AG04449 (cell line): ENCODE data around the gene MRPL53.
"Not testable (repeated sequence)": the region's sequence is repeated elsewhere in the genome, so short reads cannot be mapped to it uniquely, and the experiment has no call there.

Experiments
- CTCF ChIA-PET: fragments of 350-600 bp; formaldehyde crosslinking; extraction: SDS; loops from one replicate; lab custom pipeline; 2021; ENCODE audit warnings: antibody characterized with exemption; lab: Yijun Ruan, JAX
- POLR2A ChIA-PET: fragments of 400-600, 350-600 bp; formaldehyde crosslinking; extraction: SDS; loops from one replicate; lab custom pipeline; 2020; ENCODE audit warnings: antibody characterized with exemption, inconsistent platforms; lab: Yijun Ruan, JAX
- DNase-seq: peaks from one replicate; pipeline ENCODE4 v3.0.0-alpha.2; 2010; ENCODE audit warnings: low read depth, low spot score
- H3K4me3 ChIP-seq: 2 replicates; pipeline ENCODE4 v1.5.1; 2011; ENCODE audit warnings: low read depth, mild to moderate bottlenecking, control low read depth, low read length
- CTCF ChIP-seq: IDR thresholded peaks from one replicate; pipeline ENCODE4 v1.5.1; 2011; ENCODE audit warnings: mild to moderate bottlenecking, moderate library complexity, low read length, control low read depth, inconsistent platforms; ENCODE audit not compliant: insufficient read depth; ENCODE audit errors: missing control alignments

The MRPL53 gene

GRCh38 chr2:74472945-74473258, 422 bp upstream of the MRPL53 start:
- ChIA-PET POLR2A (interaction anchor here (0.8 to 2.6 kb wide), 7 partner anchors 8 to 115 kb away, joined by 3 to 12 read pairs (median 5); partner anchors contain the start of genes CCDC142 and WBP1), CTCF (interaction anchor here (1.2 to 4.1 kb wide), 3 partner anchors 9 to 116 kb away, joined by 4 to 32 read pairs (median 7); partner anchors contain the start of genes CCDC142 and TTC31)
- no peak for TF ChIP-seq CTCF
- no peak for DNase-seq
- H3K4me3 ChIP-seq, result peak overlapping the region; percentile 88

- H3K4me3 ChIP-seq, result peak overlapping the region; percentile 88
- POLR2A ChIA-PET, result interaction anchor here (0.7 to 2.6 kb wide), 6 partner anchors 10 to 48 kb away, joined by 3 to 12 read pairs (median 4); partner anchors contain the start of genes CCDC142, TTC31 and WBP1
- no peak for TF ChIP-seq CTCF
- DNase-seq, result no peak
- CTCF ChIA-PET, result interaction anchor here (1.1 to 4.1 kb wide), 4 partner anchors 11 to 116 kb away, joined by 3 to 32 read pairs (median 7); partner anchors contain the start of genes CCDC142 and TTC31
These were observed 981 bp downstream of the MRPL53 start for GRCh38 chr2:74471332-74472065.

GRCh38 chr2:74470742-74471141, 1.7 kb downstream of the MRPL53 start:
- POLR2A ChIA-PET, result interaction anchor here (1.0 to 2.6 kb wide), 5 partner anchors 10 to 31 kb away, joined by 3 to 12 read pairs (median 3); partner anchors contain the start of genes CCDC142, TTC31 and WBP1
- not testable (repeated sequence) for DNase-seq, H3K4me3 ChIP-seq
- CTCF ChIA-PET, result interaction anchor here (1.1 to 4.1 kb wide), 3 partner anchors 12 to 117 kb away, joined by 3 to 32 read pairs (median 10); partner anchors contain the start of genes CCDC142 and TTC31

GRCh38 chr2:74464406-74464805, 8.1 kb downstream of the MRPL53 start:
- CTCF ChIA-PET, result interaction anchor here (1.0 to 1.3 kb wide), 4 partner anchors 10 to 122 kb away, joined by 3 to 5 read pairs (median 4); no protein-coding TSS in a partner anchor
- POLR2A ChIA-PET, result no interaction called here

GRCh38 chr2:74462786-74463105, 9.7 kb downstream of the MRPL53 start:
- CTCF ChIA-PET, result no interaction called here
- POLR2A ChIA-PET, result no interaction called here
- H3K4me3 ChIP-seq, result no peak overlapping the region
- no peak for TF ChIP-seq CTCF
- no peak for DNase-seq

More at GRCh38 chr2:74464406-74464805, 8.1 kb downstream of the MRPL53 start:
- TF ChIP-seq CTCF, result no peak
- DNase-seq, result no peak
- H3K4me3 ChIP-seq, result peak overlapping the region; percentile 80

- ChIA-PET CTCF (interaction anchor here (0.5 to 1.2 kb wide), 3 partner anchors 70 to 126 kb away, joined by 3 to 4 read pairs (median 3); no protein-coding TSS in a partner anchor), POLR2A (interaction anchor here (0.5 to 1.9 kb wide), 2 partner anchors 10 to 41 kb away, joined by 3 to 7 read pairs; partner anchors contain the start of gene MRPL53)
- no peak overlapping the region for H3K4me3 ChIP-seq
- DNase-seq, result no peak
- no peak for TF ChIP-seq CTCF
These were observed 10.3 kb downstream of the MRPL53 start for GRCh38 chr2:74462054-74462785.
